Esophagus muscularis mucosa (tissue), 3 donors: ENCODE measurements around the gene ZNF521.

Source experiments
- CTCF ChIP-seq, 3 experiments: fragments of 200-600 bp in 2 of 3; fragments of 450-650 bp in 1 of 3; sonication (generic) in 2 of 3; IDR thresholded peaks; one replicate each; pipeline ENCODE4 v1.5.1; 2017 to 2019; ENCODE audit warnings: antibody characterized with exemption in 3 of 3, mild to moderate bottlenecking in 2 of 3, moderate library complexity in 1 of 3
- POLR2A ChIP-seq: fragments of 450-650 bp; IDR thresholded peaks from one replicate; pipeline ENCODE4 v1.6.1; 2017; ENCODE audit warnings: antibody characterized with exemption, moderate library complexity, mild to moderate bottlenecking, low read depth
- POLR2AphosphoS5 ChIP-seq, 2 donors: sonication (generic); formaldehyde crosslinking; IDR thresholded peaks; one replicate each; pipeline ENCODE4 v1.6.1; 2017; ENCODE audit warnings: antibody characterized with exemption in 2 of 2

GRCh38 chr18:25237571-25238267 lies 114.2 kb downstream of the ZNF521 start:
- TF ChIP-seq CTCF (IDR thresholded peaks at IDR 0.05), result no peak
- no peak for TF ChIP-seq POLR2A
- no peak for TF ChIP-seq POLR2AphosphoS5 (IDR thresholded peaks at IDR 0.05)
